ENCODE results near the gene MAEA.

- TF ChIP-seq CTCF (IDR thresholded peaks at IDR 0.05) (no peak), POLR2A (IDR thresholded peaks at IDR 0.05) (no peak)
Observed at GRCh38 chr4:1342003-1342402, 52.3 kb downstream of the MAEA start.
